Measurements from ENCODE around the gene RAET1E.
"Not testable (repeated sequence)": the region's sequence is repeated elsewhere in the genome, so short reads cannot be mapped to it uniquely, and the experiment has no call there.

RAET1E gene

GRCh38 chr6:149925974-149926777 lies 28.3 kb upstream of the RAET1E start:
- peak; percentile 83 to 90 for DNase-seq

GRCh38 chr6:149925253-149925973 lies 27.5 kb upstream of the RAET1E start:
- DNase-seq: no peak

GRCh38 chr6:149924933-149925252 lies 27.0 kb upstream of the RAET1E start:
- DNase-seq: no peak

- DNase-seq: no peak
Observed at GRCh38 chr6:149924206-149924932, 26.5 kb upstream of the RAET1E start.

- no peak for DNase-seq
Observed at GRCh38 chr6:149923327-149923986, 25.5 kb upstream of the RAET1E start.

GRCh38 chr6:149922642-149923326 lies 24.9 kb upstream of the RAET1E start, which contains the start of gene RAET1G:
Gene RAET1G (minus strand): TSS chr6:149923121. CDS start chr6:149923010, 111 bp downstream.
- DNase-seq: peak; percentile 83

- not testable (repeated sequence) for DNase-seq
Observed at GRCh38 chr6:149922091-149922490, 24.2 kb upstream of the RAET1E start.

GRCh38 chr6:149921361-149921760 lies 23.4 kb upstream of the RAET1E start:
- DNase-seq: no peak

GRCh38 chr6:149919834-149920225 lies 21.9 kb upstream of the RAET1E start:
- DNase-seq: no peak

- not testable (repeated sequence) for DNase-seq
Observed at GRCh38 chr6:149919126-149919833, 21.4 kb upstream of the RAET1E start.

- DNase-seq: no peak
Observed at GRCh38 chr6:149918151-149918905, 20.4 kb upstream of the RAET1E start.

GRCh38 chr6:149917679-149918078 lies 19.8 kb upstream of the RAET1E start:
- DNase-seq: no peak

GRCh38 chr6:149915970-149916865 lies 18.3 kb upstream of the RAET1E start:
- no peak for DNase-seq

GRCh38 chr6:149913540-149914240 lies 15.8 kb upstream of the RAET1E start:
- no peak for DNase-seq

GRCh38 chr6:149913085-149913484 lies 15.2 kb upstream of the RAET1E start:
- DNase-seq: no peak

- not testable (repeated sequence) for DNase-seq
Observed at GRCh38 chr6:149912680-149913079, 14.8 kb upstream of the RAET1E start.

- no peak for DNase-seq
Observed at GRCh38 chr6:149910721-149911151, 12.8 kb upstream of the RAET1E start.

GRCh38 chr6:149909701-149910470 lies 12.0 kb upstream of the RAET1E start:
- no peak for DNase-seq
